T-helper 9 cell (primary cell): ENCODE results near the gene S1PR5.
"Not testable (repeated sequence)": the region's sequence is repeated elsewhere in the genome, so short reads cannot be mapped to it uniquely, and the experiment has no call there.

Experiments
- DNase-seq: peaks from one replicate; pipeline ENCODE4 v3.0.0-alpha.2; 2020
- total RNA-seq, 2 donors: gene quantifications; one replicate each; lab custom pipeline; 2026; lab: John Stamatoyannopoulos, UW

The S1PR5 gene, protein sequence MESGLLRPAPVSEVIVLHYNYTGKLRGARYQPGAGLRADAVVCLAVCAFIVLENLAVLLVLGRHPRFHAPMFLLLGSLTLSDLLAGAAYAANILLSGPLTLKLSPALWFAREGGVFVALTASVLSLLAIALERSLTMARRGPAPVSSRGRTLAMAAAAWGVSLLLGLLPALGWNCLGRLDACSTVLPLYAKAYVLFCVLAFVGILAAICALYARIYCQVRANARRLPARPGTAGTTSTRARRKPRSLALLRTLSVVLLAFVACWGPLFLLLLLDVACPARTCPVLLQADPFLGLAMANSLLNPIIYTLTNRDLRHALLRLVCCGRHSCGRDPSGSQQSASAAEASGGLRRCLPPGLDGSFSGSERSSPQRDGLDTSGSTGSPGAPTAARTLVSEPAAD
- 1.8 to 11.1 reads per million in 2 donors for total RNA-seq

GRCh38 chr19:10517361-10517759 lies at the start of gene S1PR5:
Gene S1PR5, minus strand, starts transcription at chr19:10517447. Its CDS starts 2,436 bp downstream, at chr19:10515011.
- DNase-seq, result no peak

DNA sequence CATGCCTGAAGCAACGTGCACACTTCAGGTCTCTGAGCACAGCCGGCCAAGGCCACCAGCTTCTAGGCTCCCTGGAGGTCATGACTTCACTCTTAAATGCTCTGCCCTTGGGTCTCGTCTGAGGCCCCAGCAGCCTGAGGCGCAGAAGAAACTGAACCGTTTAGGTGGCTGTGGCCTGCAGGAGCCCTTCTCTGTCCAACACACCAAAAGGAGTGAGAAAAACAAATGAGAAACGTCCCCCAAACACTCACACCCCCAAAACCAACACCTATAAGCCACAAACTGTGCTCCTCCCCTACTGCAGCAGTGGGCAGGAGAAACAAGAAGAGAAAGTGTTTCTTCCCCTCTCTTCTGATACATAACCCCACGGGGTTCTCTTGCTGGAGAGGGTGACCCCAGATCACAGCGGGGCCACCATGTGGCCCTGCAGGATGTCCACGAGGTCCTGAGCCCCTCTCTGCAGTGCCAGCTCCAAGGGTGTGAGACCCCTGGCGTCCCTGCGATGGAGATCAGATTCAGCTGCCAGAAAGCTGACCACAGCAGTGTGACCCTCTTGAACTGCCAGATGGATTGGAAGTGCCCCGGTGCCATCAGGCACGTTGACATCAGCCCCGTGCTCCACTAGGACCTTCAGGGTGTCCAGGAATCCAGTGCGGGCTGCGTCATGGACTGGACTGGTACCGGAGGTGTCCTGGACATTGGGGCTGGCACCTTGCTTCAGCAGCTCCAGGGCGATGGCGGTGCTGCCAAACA lies 49.6 kb upstream of the S1PR5 start:
- DNase-seq, result peak; percentile 32

GRCh38 chr19:10566408-10566657 lies 49.1 kb upstream of the S1PR5 start:
- DNase-seq, result no peak

DNA sequence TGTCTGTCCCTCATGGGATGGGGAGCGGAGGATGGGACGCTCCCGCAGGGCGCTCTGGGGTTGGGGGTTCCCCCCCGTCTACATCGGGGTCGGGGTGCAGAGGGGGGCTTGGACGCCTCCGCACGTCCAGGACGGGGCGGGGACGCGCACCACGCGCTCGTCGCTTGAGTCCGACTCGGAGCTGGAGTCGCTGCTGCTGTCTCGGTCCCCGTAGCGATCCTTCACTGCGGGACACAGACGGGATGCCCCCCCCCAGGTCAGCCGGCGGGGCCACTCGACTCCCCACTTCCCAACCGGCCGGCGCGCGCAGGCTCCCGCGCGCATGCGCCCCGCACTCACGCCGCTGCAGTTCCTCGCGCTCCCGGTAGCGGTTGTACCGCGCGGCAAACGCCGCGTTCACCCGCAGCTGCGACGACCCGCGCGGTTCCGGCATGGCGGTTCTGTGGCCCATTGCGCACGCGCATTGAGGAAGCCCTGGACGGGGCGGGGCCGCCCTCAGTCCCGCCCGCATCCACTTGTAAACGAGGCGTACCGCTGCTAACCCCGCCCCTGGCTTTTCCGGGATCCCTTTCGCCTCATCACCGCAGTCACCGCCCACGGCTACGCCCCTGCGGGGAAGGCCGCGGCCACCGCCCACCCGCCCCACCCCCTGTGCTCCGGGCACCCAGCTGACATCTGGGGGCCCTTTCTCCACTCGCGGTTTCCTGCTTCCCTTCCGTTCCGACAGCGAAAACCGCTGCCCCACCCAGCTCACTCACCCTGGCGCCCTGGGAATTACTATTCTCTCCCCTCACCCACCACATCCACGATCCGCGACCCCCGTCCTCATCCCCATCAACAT lies 48.5 kb upstream of the S1PR5 start, which contains the start of gene KRI1:
Gene KRI1, minus strand, starts transcription at position 444 of the 841 bp plus-strand sequence. Its CDS starts 11 bp downstream, at position 433.
- DNase-seq, result peak; percentile 98

GRCh38 chr19:10565028-10565566 lies 47.9 kb upstream of the S1PR5 start:
- peak; percentile 39 for DNase-seq

DNA sequence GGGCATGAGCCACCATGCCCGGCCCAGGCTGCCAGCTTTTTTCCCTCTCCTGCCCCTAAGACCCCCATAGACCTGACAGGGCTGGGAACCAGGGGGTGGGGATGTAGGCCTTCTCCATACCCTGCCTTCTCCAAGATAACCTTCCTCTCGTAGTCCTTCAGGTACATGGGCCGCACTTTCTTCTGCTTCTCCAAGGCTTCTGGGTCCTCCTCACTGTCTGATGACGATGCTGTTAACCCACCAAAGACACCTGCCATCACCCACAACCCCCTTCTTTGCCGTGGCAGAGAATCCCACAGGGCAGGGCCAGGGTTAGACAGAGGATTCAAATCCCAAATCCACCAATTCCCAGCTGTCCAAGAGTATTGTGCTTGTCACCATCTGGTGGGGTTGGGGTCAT lies 45.4 kb upstream of the S1PR5 start:
- DNase-seq, result no peak

DNA sequence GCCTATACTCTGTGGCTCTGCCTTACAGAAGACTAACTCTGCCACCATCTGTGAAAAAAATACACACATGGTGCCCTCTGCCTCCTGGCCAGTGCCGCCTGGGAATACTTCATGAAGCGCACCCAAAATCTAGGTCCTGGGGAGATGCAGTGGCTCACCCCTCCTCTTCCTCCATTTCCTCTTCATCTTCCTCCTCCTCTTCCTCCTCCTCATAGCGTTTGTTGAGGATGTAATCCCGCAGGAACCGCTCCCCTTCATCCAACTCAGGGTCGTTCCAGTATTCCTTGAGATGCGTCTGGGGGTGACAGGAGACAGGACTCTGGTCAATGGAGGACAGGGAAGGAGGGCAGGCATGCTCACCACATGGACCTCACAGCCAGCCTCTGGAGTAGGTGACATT lies 42.9 kb upstream of the S1PR5 start:
- DNase-seq, result no peak

- no peak for DNase-seq
Measured at GRCh38 chr19:10557603-10558197, 40.5 kb upstream of the S1PR5 start.

GRCh38 chr19:10555610-10555973 lies 38.3 kb upstream of the S1PR5 start:
- no peak for DNase-seq

GRCh38 chr19:10554760-10555609 lies 37.7 kb upstream of the S1PR5 start:
- DNase-seq, result no peak

DNA sequence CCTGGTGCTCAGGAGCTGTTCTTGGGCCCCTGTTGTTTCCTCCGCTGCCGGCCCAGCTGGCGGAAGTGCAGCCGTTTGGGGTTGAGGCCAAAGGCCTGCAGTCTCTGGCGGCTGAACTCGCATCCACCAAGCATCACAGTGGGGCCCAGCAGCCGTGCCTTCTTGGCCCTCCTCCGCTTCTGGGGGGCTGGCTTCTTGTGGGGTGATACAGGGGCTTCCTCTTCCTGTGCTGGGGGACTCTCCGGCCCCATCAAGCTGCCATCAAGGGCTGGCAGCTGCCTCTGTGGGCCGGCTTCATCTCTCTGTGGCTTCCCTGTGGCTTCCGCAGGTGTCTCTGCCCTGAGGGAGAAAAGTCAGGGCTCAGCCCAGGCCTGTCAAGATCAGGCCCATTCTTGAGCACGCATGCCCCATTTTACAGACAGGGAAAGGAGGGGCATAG lies 36.7 kb upstream of the S1PR5 start:
- peak; percentile 47 for DNase-seq

GRCh38 chr19:10553087-10553667 lies 35.9 kb upstream of the S1PR5 start:
- no peak for DNase-seq

- DNase-seq, result no peak
Measured at GRCh38 chr19:10552510-10553053, 35.3 kb upstream of the S1PR5 start.

- no peak for DNase-seq
Measured at GRCh38 chr19:10551698-10552301, 34.6 kb upstream of the S1PR5 start.

DNA sequence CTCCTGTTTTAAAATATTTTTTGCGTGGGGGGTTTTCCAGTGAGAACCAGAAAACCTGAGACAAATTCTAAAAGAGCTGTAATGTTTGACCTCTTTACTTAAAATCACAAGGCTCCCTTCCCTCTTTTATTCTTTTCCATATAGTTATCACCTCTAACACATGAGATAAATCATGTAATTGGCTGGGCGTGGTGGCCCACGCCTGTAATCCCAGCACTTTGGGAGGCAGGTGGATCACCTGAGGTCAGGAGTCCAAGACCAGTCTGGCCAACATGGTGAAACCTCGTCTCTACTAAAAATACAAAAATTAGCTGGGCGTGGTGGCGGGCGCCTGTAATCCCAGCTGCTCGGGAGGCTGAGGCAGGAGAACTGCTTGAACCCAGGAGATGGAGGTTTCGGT lies 33.8 kb upstream of the S1PR5 start:
- not testable (repeated sequence) for DNase-seq

DNA sequence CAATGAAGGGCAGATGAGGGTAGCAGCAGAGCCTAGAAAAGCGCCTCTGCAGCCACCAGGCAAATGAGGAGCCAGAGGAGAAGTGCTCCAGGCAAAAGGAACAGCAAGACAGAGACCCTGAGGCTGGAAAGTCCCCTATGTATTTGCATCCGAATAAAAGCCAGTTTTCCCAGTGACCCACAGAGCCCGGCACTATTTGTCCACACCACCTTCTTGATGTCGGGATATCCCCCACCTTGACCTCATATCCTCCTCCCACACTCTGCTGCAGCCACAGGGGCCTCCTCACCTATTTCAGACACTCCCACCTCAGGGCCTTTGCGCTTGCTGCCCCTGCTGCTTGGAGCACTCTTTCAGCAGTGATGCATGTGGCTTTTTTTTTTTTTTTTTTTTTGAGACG lies 33.1 kb upstream of the S1PR5 start:
- DNase-seq, result no peak

- DNase-seq, result no peak
Measured at GRCh38 chr19:10549733-10550132, 32.5 kb upstream of the S1PR5 start.

- DNase-seq, result no peak
Measured at GRCh38 chr19:10548746-10549276, 31.6 kb upstream of the S1PR5 start.

DNA sequence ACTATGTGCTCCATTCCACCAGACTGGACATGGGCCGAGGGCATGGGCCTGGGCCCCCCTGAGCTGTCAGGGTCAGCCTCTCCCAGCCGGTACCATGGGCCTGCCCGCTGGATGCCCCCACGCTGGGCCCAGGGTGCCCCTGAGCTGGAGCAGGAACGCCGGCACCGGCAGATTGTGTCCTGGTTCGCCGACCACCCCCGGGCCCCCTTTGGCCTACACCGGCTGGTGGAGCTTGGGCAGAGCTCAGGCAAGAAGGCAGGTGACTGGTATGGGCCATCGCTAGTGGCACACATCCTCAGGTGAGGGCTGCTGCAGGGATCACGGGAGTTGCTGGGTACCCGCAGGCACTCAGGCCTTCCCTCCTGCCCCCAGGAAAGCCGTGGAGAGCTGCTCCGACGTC lies 29.6 kb upstream of the S1PR5 start:
- DNase-seq, result no peak

- DNase-seq, result no peak
Measured at GRCh38 chr19:10544753-10545251, 27.6 kb upstream of the S1PR5 start.
